ENCODE measurements around the gene ZCWPW1. TPM values are rescaled to one million over a fixed set of nuclear protein-coding genes. Genes with fewer than 3 reads are reported as not detected.

The ZCWPW1 gene
- total RNA-seq, 1 experiment from 2014 or later = 3.4 TPM

- Mint-ChIP-seq H3K27me3 (ENCODE audit: insufficient read depth, unreplicated experiment) (no peaks in the 10 kb centered on the region), H3K36me3 (ENCODE audit: insufficient read depth, unreplicated experiment) (peaks cover 7% of the 10 kb centered on the region), H3K4me1 (ENCODE audit: low read depth, unreplicated experiment) (no peaks in the 10 kb centered on the region), H3K9me3 (ENCODE audit: unreplicated experiment) (no peaks in the 10 kb centered on the region), H3K4me3 (ENCODE audit: unreplicated experiment) (no peak overlapping the region), H3K27ac (ENCODE audit: unreplicated experiment) (no peak overlapping the region)
- TF ChIP-seq, protein P1, sequence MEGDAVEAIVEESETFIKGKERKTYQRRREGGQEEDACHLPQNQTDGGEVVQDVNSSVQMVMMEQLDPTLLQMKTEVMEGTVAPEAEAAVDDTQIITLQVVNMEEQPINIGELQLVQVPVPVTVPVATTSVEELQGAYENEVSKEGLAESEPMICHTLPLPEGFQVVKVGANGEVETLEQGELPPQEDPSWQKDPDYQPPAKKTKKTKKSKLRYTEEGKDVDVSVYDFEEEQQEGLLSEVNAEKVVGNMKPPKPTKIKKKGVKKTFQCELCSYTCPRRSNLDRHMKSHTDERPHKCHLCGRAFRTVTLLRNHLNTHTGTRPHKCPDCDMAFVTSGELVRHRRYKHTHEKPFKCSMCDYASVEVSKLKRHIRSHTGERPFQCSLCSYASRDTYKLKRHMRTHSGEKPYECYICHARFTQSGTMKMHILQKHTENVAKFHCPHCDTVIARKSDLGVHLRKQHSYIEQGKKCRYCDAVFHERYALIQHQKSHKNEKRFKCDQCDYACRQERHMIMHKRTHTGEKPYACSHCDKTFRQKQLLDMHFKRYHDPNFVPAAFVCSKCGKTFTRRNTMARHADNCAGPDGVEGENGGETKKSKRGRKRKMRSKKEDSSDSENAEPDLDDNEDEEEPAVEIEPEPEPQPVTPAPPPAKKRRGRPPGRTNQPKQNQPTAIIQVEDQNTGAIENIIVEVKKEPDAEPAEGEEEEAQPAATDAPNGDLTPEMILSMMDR (IDR thresholded peaks at IDR 0.05; ENCODE audit: insufficient read depth in 1 of 2, low read depth in 1 of 2, low read length in 1 of 2, severe bottlenecking in 1 of 2, unreplicated experiment in 1 of 2) = no peak
- Histone ChIP-seq H3K4me3 (ENCODE audit: low read depth, low read length) (no peak overlapping the region), H3K4me1 (peaks cover 4% of the 10 kb centered on the region; the same call in 1 of the 2 replicates), H3K36me3 (ENCODE audit: control insufficient read depth, insufficient read depth, low read length) (no peaks in the 10 kb centered on the region), H3K27me3 (replicated peaks; ENCODE audit: control insufficient read depth, insufficient read depth, low read length) (no peaks in the 10 kb centered on the region), H3K9me3 (no peaks in the 10 kb centered on the region)
- no TSS peak for BruUV-seq (replicated peaks)
- ChIA-PET CTCF (interaction anchor here (0.6 to 2.3 kb wide), 3 partner anchors 11 to 95 kb away, joined by 3 to 10 read pairs (median 6); no protein-coding TSS in a partner anchor), POLR2A (no interaction called here)
- intact Hi-C loops (cut with micrococcal nuclease; ENCODE audit: unreplicated experiment) = no loop called here
- no peak for DNase-seq
These were observed 36.3 kb upstream of the ZCWPW1 start for GRCh38 chr7:100464791-100465190.

- intact Hi-C loops (cut with micrococcal nuclease; ENCODE audit: unreplicated experiment) = no loop called here
- ChIA-PET POLR2A (no interaction called here), CTCF (interaction anchor here (0.6 to 2.3 kb wide), 3 partner anchors 11 to 95 kb away, joined by 3 to 10 read pairs (median 3); partner anchors contain the start of gene PPP1R35)
- H3K4me1 ChIP-seq = no peaks in the 10 kb centered on the region
- peaks cover 7% of the 10 kb centered on the region for H3K36me3 Mint-ChIP-seq (ENCODE audit: insufficient read depth, unreplicated experiment)
- DNase-seq = no peak
- no peaks in the 10 kb centered on the region for H3K27me3 Mint-ChIP-seq (ENCODE audit: insufficient read depth, unreplicated experiment)
- no peaks in the 10 kb centered on the region for H3K27me3 ChIP-seq (replicated peaks; ENCODE audit: control insufficient read depth, insufficient read depth, low read length)
- no TSS peak for BruUV-seq (replicated peaks)
- H3K4me3 ChIP-seq (ENCODE audit: low read depth, low read length) = no peak within 1 kb of the TSS
- no peak within 1 kb of the TSS for H3K27ac Mint-ChIP-seq (ENCODE audit: unreplicated experiment)
- no peaks in the 10 kb centered on the region for H3K4me1 Mint-ChIP-seq (ENCODE audit: low read depth, unreplicated experiment)
- no peaks in the 10 kb centered on the region for H3K36me3 ChIP-seq (ENCODE audit: control insufficient read depth, insufficient read depth, low read length)
- TF ChIP-seq, protein P1 (IDR thresholded peaks at IDR 0.05; ENCODE audit: insufficient read depth in 1 of 2, low read depth in 1 of 2, low read length in 1 of 2, severe bottlenecking in 1 of 2, unreplicated experiment in 1 of 2) = no peak
- no peaks in the 10 kb centered on the region for H3K9me3 ChIP-seq
- no peak within 1 kb of the TSS for H3K4me3 Mint-ChIP-seq (ENCODE audit: unreplicated experiment)
- H3K9me3 Mint-ChIP-seq (ENCODE audit: unreplicated experiment) = no peaks in the 10 kb centered on the region
These were observed 35.7 kb upstream of the ZCWPW1 start, which contains the start of gene SPACDR for GRCh38 chr7:100464210-100464660. Gene SPACDR (minus strand): TSS chr7:100464260. CDS start chr7:100464025, 235 bp downstream.

DNA sequence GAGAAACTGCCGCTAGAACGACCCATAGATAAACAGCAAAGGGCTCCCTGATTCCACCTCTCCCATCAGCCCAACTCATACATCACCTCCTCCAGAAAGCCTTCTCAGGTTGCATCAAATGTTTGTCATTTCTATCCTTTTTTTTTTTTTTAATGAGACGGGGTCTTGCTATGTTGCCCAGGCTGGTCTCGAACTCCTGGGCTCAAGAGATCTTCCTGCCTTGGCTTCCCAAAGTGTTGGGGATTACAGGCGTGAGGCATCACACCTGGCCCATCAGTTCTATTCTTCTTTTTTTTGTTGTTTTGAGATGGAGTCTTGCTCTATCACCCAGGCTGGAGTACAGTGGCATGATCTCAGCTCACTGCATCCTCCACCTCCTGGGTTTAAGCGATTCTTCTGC lies 28.5 kb upstream of the ZCWPW1 start:
- TF ChIP-seq, protein P1 (IDR thresholded peaks at IDR 0.05; ENCODE audit: insufficient read depth in 1 of 2, low read depth in 1 of 2, low read length in 1 of 2, severe bottlenecking in 1 of 2, unreplicated experiment in 1 of 2) = no peak
- Mint-ChIP-seq H3K4me3 (ENCODE audit: unreplicated experiment) (no peak overlapping the region), H3K27me3 (ENCODE audit: insufficient read depth, unreplicated experiment) (no peaks in the 10 kb centered on the region), H3K36me3 (ENCODE audit: insufficient read depth, unreplicated experiment) (no peaks in the 10 kb centered on the region), H3K4me1 (ENCODE audit: low read depth, unreplicated experiment) (peaks cover 6% of the 10 kb centered on the region), H3K27ac (ENCODE audit: unreplicated experiment) (no peak overlapping the region), H3K9me3 (ENCODE audit: unreplicated experiment) (no peaks in the 10 kb centered on the region)
- intact Hi-C loops (cut with micrococcal nuclease; ENCODE audit: unreplicated experiment) = no loop called here
- H3K9me3 ChIP-seq = no peaks in the 10 kb centered on the region
- no peaks in the 10 kb centered on the region for H3K27me3 ChIP-seq (replicated peaks; ENCODE audit: control insufficient read depth, insufficient read depth, low read length)
- no TSS peak for BruUV-seq (replicated peaks)
- H3K36me3 ChIP-seq (ENCODE audit: control insufficient read depth, insufficient read depth, low read length) = no peaks in the 10 kb centered on the region
- ChIA-PET CTCF (no interaction called here), POLR2A (interaction anchor here (0.7 kb wide), 1 partner anchor 129 kb away, joined by 7 read pairs; the partner anchor contains the start of gene FBXO24)
- H3K4me1 ChIP-seq = no peaks in the 10 kb centered on the region
- no peak overlapping the region for H3K4me3 ChIP-seq (ENCODE audit: low read depth, low read length)
- DNase-seq = no peak
